Upper lobe of left lung (tissue), 6 donors: Measurements from ENCODE around the gene PLA2G5. TPM values are rescaled to one million over a fixed set of nuclear protein-coding genes. Genes with fewer than 3 reads are reported as not detected.

Experiments used
- ATAC-seq, 2 donors: fragments of 200-7000 bp; cut with Tn5 transposase; one replicate each; pipeline ENCODE4 v1.9.1; 2022; ENCODE audit warnings: mild to moderate bottlenecking in 2 of 2, moderate library complexity in 2 of 2; ENCODE audit not compliant: low FRiP score in 2 of 2
- DNase-seq, 2 donors: peaks; one replicate each; pipeline ENCODE4 v3.0.0-alpha.2; 2019 to 2020
- H3K27ac ChIP-seq, 4 donors: fragments of 200-600 bp; sonication (generic); one replicate each; pipeline ENCODE4 v1.5.1; 2016 to 2019
- H3K27me3 ChIP-seq, 4 donors: fragments of 200-600 bp; sonication (generic); one replicate each; pipeline ENCODE4 v1.5.1; 2017 to 2019
- H3K36me3 ChIP-seq, 4 donors: fragments of 200-600 bp; sonication (generic); one replicate each; pipeline ENCODE4 v1.5.1; 2016 to 2019
- H3K4me1 ChIP-seq, 4 donors: fragments of 200-600 bp; sonication (generic); one replicate each; pipeline ENCODE4 v1.5.1; 2018 to 2019
- H3K4me3 ChIP-seq, 4 donors: fragments of 200-600 bp; sonication (generic); one replicate each; pipeline ENCODE4 v1.5.1; 2017 to 2019; ENCODE audit warnings: mild to moderate bottlenecking in 2 of 4, moderate library complexity in 1 of 4
- H3K9me3 ChIP-seq, 4 donors: fragments of 200-600 bp; sonication (generic); one replicate each; pipeline ENCODE4 v1.5.1; 2018 to 2019
- EP300 ChIP-seq, 4 donors: sonication (generic); formaldehyde crosslinking; IDR thresholded peaks; one replicate each; pipeline ENCODE4 v1.5.1; 2017; ENCODE audit warnings: antibody characterized with exemption in 4 of 4, control low read depth in 2 of 4
- POLR2A ChIP-seq, 4 donors: fragments of 450-650 bp; IDR thresholded peaks; one replicate each; pipeline ENCODE4 v1.5.1; 2016 to 2017; ENCODE audit warnings: antibody characterized with exemption in 4 of 4, mild to moderate bottlenecking in 2 of 4
- POLR2AphosphoS5 ChIP-seq, 2 donors: sonication (generic); formaldehyde crosslinking; IDR thresholded peaks; one replicate each; pipeline ENCODE4 v1.5.1; 2017; ENCODE audit warnings: antibody characterized with exemption in 2 of 2
- WGBS, 2 donors: methylation state at CpG; one replicate each; pipeline ENCODE4 v1.1.5; 2017 to 2018; 5-methylcytosine and 5-hydroxymethylcytosine counted together
- total RNA-seq, 6 donors: library from RNA; depleted of rRNA in 4 of 6; stranded (reverse); fragments of >200 nt in 4 of 6; gene quantifications; one replicate each; pipeline versions ENCODE4 v1.1.0 to v1.2.1, GENCODE V29; 2016 to 2021
- TF ChIP-seq, protein P1 (sequence below), 6 experiments: fragments of 450-650 bp in 4 of 6; fragments of 200-600 bp in 2 of 6; sonication (generic) in 2 of 6; IDR thresholded peaks; one replicate each; pipeline ENCODE4 v1.5.1; 2016 to 2019; ENCODE audit warnings: antibody characterized with exemption in 6 of 6
- donor health status: DM: no; HTN: no; CAD: no; lungs with moderate emphysema.
- donor health status: DM: no; HTN: yes; CAD: no; lungs with severe emphysema.

PLA2G5 gene
- total RNA-seq, 6 donors from 2014 or later: 1.4 to 5.1 (median 3.1) TPM; not detected in 1

DNA sequence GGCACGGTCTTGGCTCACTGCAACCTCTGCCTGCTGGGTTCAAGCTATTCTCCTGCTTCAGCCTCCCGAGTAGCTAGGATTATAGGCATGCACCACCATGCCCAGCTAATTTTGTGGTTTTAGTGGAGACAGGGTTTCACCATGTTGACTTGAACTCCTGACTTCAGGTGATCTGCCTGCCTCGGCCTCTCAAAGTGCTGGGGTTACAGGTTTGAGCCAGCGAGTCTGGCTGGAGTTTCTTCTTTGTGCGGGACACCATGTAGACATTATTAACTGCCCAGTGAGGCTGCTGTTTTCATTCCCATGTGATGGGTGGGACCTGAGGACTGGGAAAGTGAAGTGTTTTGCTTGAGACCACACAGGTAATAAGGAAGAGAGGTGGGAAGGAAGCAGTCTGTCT is 23.3 kb downstream of the PLA2G5 start:
- Histone ChIP-seq H3K36me3 (no peaks in the 10 kb centered on the region), H3K9me3 (peaks cover 0 to 3% (median 0%) of the 10 kb centered on the region in 4 donors), H3K4me3 (no peak overlapping the region), H3K4me1 (peaks cover 0 to 27% (median 9%) of the 10 kb centered on the region in 4 donors), H3K27ac (peak overlapping the region in 1 of 4 donors; percentile 3), H3K27me3 (no peaks in the 10 kb centered on the region)
- WGBS, 2 donors: 77 to 94% methylated on average over 3 to 5 of the region's 5 CpGs
- ATAC-seq (no peak), DNase-seq (no peak)
- TF ChIP-seq EP300 (IDR thresholded peaks at IDR 0.05) (no peak), POLR2A (IDR thresholded peaks at IDR 0.05) (no peak), POLR2AphosphoS5 (IDR thresholded peaks at IDR 0.05) (no peak)
- TF ChIP-seq, protein P1, sequence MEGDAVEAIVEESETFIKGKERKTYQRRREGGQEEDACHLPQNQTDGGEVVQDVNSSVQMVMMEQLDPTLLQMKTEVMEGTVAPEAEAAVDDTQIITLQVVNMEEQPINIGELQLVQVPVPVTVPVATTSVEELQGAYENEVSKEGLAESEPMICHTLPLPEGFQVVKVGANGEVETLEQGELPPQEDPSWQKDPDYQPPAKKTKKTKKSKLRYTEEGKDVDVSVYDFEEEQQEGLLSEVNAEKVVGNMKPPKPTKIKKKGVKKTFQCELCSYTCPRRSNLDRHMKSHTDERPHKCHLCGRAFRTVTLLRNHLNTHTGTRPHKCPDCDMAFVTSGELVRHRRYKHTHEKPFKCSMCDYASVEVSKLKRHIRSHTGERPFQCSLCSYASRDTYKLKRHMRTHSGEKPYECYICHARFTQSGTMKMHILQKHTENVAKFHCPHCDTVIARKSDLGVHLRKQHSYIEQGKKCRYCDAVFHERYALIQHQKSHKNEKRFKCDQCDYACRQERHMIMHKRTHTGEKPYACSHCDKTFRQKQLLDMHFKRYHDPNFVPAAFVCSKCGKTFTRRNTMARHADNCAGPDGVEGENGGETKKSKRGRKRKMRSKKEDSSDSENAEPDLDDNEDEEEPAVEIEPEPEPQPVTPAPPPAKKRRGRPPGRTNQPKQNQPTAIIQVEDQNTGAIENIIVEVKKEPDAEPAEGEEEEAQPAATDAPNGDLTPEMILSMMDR (IDR thresholded peaks at IDR 0.05): no peak

DNA sequence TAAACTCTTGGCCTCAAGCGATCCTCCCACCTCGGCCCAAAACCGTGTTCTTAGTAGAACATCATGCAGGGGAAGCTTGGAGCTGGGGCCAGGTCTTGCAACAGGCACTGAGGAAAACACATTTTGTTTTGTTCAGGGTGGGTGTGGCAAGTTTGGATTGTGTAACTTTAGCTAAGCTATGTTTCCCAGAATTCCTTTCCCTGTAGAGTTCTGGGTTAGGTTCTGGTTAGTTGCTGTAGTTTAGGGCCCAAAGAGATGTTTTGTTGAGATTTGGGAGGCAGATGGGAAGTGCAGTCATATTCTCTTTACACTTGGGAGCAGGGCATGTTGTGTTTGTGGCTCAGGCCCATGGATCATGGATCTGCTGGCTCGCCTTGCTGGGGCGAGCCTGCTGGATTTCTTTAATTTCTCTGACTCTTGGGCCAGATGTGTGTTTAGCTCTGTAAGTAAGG is 24.0 kb downstream of the PLA2G5 start:
- H3K27me3 ChIP-seq: no peaks in the 10 kb centered on the region
- ATAC-seq: peak in 1 of 2 donors; percentile 90
- H3K27ac ChIP-seq: peak overlapping the region in 3 of 4 donors; percentile 3 to 28 (median 8)
- TF ChIP-seq POLR2AphosphoS5 (IDR thresholded peaks at IDR 0.05): peak in 1 of 2 donors; percentile 43
- TF ChIP-seq EP300 (IDR thresholded peaks at IDR 0.05): no peak
- TF ChIP-seq, protein P1 (IDR thresholded peaks at IDR 0.05): no peak
- DNase-seq: peak in 1 of 2 donors; percentile 31
- H3K36me3 ChIP-seq: no peaks in the 10 kb centered on the region
- peaks cover 0 to 27% (median 9%) of the 10 kb centered on the region in 4 donors for H3K4me1 ChIP-seq
- no peak overlapping the region for H3K4me3 ChIP-seq
- 71 to 77% methylated on average over 5 of the region's 5 CpGs for WGBS, 2 donors
- peaks cover 0 to 3% (median 0%) of the 10 kb centered on the region in 4 donors for H3K9me3 ChIP-seq

DNA sequence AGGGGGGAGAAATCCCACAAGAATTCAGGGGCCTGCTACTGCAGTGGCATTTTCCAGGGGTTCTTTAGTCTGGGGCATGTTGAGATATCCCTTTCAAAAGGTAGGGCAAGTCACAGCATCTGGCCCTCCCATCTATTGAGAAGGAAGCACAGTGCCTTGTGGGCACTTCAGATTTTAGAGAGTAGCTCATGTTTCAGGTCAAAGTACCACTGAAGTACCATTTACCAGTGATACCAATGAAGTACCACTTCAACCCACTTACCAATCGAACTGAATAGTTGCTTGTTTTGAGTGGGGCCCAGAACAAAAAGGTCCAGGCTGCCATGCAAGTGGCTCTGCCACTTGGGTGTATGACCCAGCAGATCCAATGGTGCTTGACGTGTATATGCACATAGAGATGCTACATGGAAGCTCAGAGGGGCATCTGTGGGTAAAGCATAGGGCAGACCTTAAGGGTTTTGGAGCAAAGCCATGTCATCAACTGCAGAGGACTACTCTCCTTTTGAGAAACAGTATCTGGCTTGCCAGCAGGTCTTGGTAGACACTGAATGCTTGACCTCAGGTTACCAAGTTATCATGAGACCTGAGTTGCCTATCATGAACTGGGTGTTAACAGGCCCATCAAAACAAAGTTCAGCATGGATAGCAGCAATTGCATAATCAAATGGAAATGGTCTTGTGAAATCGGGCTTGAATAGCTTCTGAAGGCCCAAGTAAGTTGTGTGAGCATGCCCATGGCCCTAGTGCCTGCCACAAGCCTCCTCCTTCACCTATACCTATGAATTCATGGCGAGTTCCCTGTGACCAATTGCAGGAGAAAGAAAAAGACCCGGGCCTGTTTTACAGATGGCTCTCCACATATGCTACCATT is 25.8 kb downstream of the PLA2G5 start:
- peak in 1 of 2 donors; percentile 60 for DNase-seq
- Histone ChIP-seq H3K9me3 (peaks cover 0 to 3% (median 0%) of the 10 kb centered on the region in 4 donors), H3K36me3 (no peaks in the 10 kb centered on the region), H3K27me3 (no peaks in the 10 kb centered on the region), H3K4me1 (peaks cover 0 to 27% (median 11%) of the 10 kb centered on the region in 4 donors), H3K4me3 (no peak overlapping the region), H3K27ac (no peak overlapping the region)
- ATAC-seq: no peak
- peak in 1 of 2 donors; percentile 28 for TF ChIP-seq POLR2AphosphoS5 (IDR thresholded peaks at IDR 0.05)
- TF ChIP-seq POLR2A (IDR thresholded peaks at IDR 0.05): no peak
- TF ChIP-seq EP300 (IDR thresholded peaks at IDR 0.05): peak in 1 of 4 donors; percentile 62
- 62 to 66% methylated on average over 5 of the region's 5 CpGs for WGBS, 2 donors

DNA sequence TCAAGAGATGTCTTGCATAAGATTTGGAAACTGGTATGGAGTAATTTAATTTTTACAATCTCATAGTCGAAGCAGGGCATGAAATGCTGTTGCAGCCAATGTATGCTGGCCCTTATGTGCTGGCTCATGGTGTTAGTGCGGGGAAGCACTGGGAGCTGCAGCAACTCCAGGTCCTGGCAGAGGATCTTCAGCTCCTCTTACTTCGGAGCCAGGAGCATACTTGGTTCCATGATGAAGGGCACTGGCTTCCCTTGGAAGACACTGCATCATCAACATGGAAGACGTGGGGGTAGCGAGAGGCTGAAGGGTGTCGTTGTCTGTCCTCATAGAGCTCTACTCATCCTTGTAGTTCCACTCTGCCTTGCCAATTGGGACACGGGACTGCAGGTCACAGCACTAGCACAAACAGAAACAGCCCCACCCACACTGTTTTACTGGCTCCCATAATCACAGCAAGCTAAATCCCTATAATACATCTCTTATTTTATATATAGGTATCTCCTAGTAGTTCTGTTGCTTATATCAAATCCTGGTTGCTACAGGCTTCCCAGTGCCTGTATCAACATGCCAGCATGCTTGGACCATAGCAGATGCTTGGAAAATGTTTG is 26.9 kb downstream of the PLA2G5 start:
- Histone ChIP-seq H3K4me3 (no peak overlapping the region), H3K9me3 (peaks cover 0 to 3% (median 0%) of the 10 kb centered on the region in 4 donors), H3K27ac (no peak overlapping the region), H3K4me1 (peaks cover 0 to 31% (median 19%) of the 10 kb centered on the region in 4 donors), H3K36me3 (no peaks in the 10 kb centered on the region), H3K27me3 (no peaks in the 10 kb centered on the region)
- DNase-seq (no peak), ATAC-seq (no peak)
- WGBS, 2 donors: 86 to 87% methylated on average over 4 to 7 of the region's 7 CpGs
- no peak for TF ChIP-seq EP300 (IDR thresholded peaks at IDR 0.05)
- no peak for TF ChIP-seq POLR2A (IDR thresholded peaks at IDR 0.05)
- TF ChIP-seq, protein P1 (IDR thresholded peaks at IDR 0.05): no peak
- TF ChIP-seq POLR2AphosphoS5 (IDR thresholded peaks at IDR 0.05): no peak

DNA sequence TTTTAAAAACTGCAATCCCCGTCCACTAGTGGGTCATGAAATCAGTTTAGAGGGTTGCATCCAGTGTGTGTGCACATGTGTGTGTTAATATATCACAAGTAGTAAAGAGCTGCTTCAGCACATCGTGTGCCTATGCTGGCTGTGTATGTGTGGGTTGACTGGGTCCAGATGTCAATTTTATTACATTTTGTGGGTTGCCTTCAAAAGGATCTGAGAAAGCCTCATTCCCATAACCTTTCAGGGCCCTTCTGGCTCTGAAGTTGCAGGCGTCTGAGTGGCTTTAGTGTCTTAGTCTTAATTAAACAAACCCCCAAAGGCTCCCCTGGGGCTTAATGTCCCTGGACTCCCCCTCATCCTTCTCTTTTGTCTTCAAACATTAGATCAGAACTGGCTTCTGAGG is 29.5 kb downstream of the PLA2G5 start:
- Histone ChIP-seq H3K4me1 (peaks cover 0 to 18% (median 13%) of the 10 kb centered on the region in 4 donors), H3K27ac (no peak overlapping the region), H3K9me3 (peaks cover 0 to 3% (median 0%) of the 10 kb centered on the region in 4 donors), H3K36me3 (no peaks in the 10 kb centered on the region), H3K27me3 (no peaks in the 10 kb centered on the region), H3K4me3 (no peak overlapping the region)
- TF ChIP-seq POLR2AphosphoS5 (IDR thresholded peaks at IDR 0.05): peak; percentile 27 to 39
- TF ChIP-seq POLR2A (IDR thresholded peaks at IDR 0.05): no peak
- ATAC-seq (no peak), DNase-seq (no peak)
- WGBS, 2 donors: 55 to 70% methylated on average over 3 of the region's 3 CpGs
